ENCODE data around the gene MCC.

Gene MCC

GRCh38 chr5:113205323-113205722, 282.9 kb downstream of the MCC start:
- no peak overlapping the region for H3K4me3 ChIP-seq
- H3K4me2 ChIP-seq: no peak overlapping the region
- no peaks in the 10 kb centered on the region for H3K36me3 ChIP-seq
- TF ChIP-seq Cebpa-rat (IDR thresholded peaks at IDR 0.05): no peak
- H3K9ac ChIP-seq: no peak overlapping the region
- no peaks in the 10 kb centered on the region for H3K9me3 ChIP-seq
- H3K27me3 ChIP-seq: no peaks in the 10 kb centered on the region
- H3K4me1 ChIP-seq: no peaks in the 10 kb centered on the region
- H3K27ac ChIP-seq: no peak overlapping the region
- no peaks in the 10 kb centered on the region for H4K20me1 ChIP-seq

GRCh38 chr5:113204525-113205161, 283.6 kb downstream of the MCC start:
- Histone ChIP-seq H3K27me3 (no peaks in the 10 kb centered on the region), H3K4me3 (no peak overlapping the region), H3K4me2 (no peak overlapping the region), H3K4me1 (no peaks in the 10 kb centered on the region), H3K9me3 (no peaks in the 10 kb centered on the region), H3K9ac (no peak overlapping the region), H4K20me1 (no peaks in the 10 kb centered on the region), H3K36me3 (no peaks in the 10 kb centered on the region), H3K27ac (no peak overlapping the region)
- TF ChIP-seq Cebpa-rat (IDR thresholded peaks at IDR 0.05): no peak

- Histone ChIP-seq H3K27ac (no peak overlapping the region), H3K4me1 (no peaks in the 10 kb centered on the region)
Observed at GRCh38 chr5:113203916-113204315, 284.3 kb downstream of the MCC start.

GRCh38 chr5:113202746-113203716, 285.2 kb downstream of the MCC start:
- Histone ChIP-seq H3K9ac (no peak overlapping the region), H3K4me1 (no peaks in the 10 kb centered on the region), H3K27me3 (no peaks in the 10 kb centered on the region), H3K36me3 (no peaks in the 10 kb centered on the region), H3K27ac (no peak overlapping the region), H3K4me3 (no peak overlapping the region), H3K4me2 (no peak overlapping the region), H4K20me1 (no peaks in the 10 kb centered on the region), H3K9me3 (no peaks in the 10 kb centered on the region)
- TF ChIP-seq Cebpa-rat (IDR thresholded peaks at IDR 0.05): no peak

More at GRCh38 chr5:113203916-113204315, 284.3 kb downstream of the MCC start:
- no peak overlapping the region for H3K4me2 ChIP-seq
- no peak for TF ChIP-seq Cebpa-rat (IDR thresholded peaks at IDR 0.05)
- H3K9me3 ChIP-seq: no peaks in the 10 kb centered on the region
- H3K9ac ChIP-seq: no peak overlapping the region
- H3K27me3 ChIP-seq: no peaks in the 10 kb centered on the region
- no peaks in the 10 kb centered on the region for H4K20me1 ChIP-seq
- H3K4me3 ChIP-seq: no peak overlapping the region
- no peaks in the 10 kb centered on the region for H3K36me3 ChIP-seq

GRCh38 chr5:113202287-113202686, 286.0 kb downstream of the MCC start:
- Histone ChIP-seq H4K20me1 (no peaks in the 10 kb centered on the region), H3K27ac (no peak overlapping the region), H3K27me3 (no peaks in the 10 kb centered on the region), H3K36me3 (no peaks in the 10 kb centered on the region), H3K9me3 (no peaks in the 10 kb centered on the region), H3K4me3 (no peak overlapping the region), H3K4me1 (no peaks in the 10 kb centered on the region), H3K4me2 (no peak overlapping the region), H3K9ac (no peak overlapping the region)
- no peak for TF ChIP-seq Cebpa-rat (IDR thresholded peaks at IDR 0.05)

GRCh38 chr5:113201715-113202114, 286.5 kb downstream of the MCC start:
- no peaks in the 10 kb centered on the region for H3K27me3 ChIP-seq
- no peaks in the 10 kb centered on the region for H3K36me3 ChIP-seq
- no peak overlapping the region for H3K4me3 ChIP-seq
- no peaks in the 10 kb centered on the region for H3K4me1 ChIP-seq
- no peak overlapping the region for H3K4me2 ChIP-seq
- H3K27ac ChIP-seq: no peak overlapping the region
- no peak overlapping the region for H3K9ac ChIP-seq
- no peak for TF ChIP-seq Cebpa-rat (IDR thresholded peaks at IDR 0.05)
- H4K20me1 ChIP-seq: no peaks in the 10 kb centered on the region
- no peaks in the 10 kb centered on the region for H3K9me3 ChIP-seq

GRCh38 chr5:113199122-113199905, 288.9 kb downstream of the MCC start:
- no peak overlapping the region for H3K4me3 ChIP-seq
- H3K9ac ChIP-seq: no peak overlapping the region
- TF ChIP-seq Cebpa-rat (IDR thresholded peaks at IDR 0.05): no peak; the same call in 1 of the 2 replicates
- H4K20me1 ChIP-seq: no peaks in the 10 kb centered on the region
- H3K9me3 ChIP-seq: no peaks in the 10 kb centered on the region
- no peaks in the 10 kb centered on the region for H3K4me1 ChIP-seq
- H3K4me2 ChIP-seq: no peak overlapping the region
- no peaks in the 10 kb centered on the region for H3K27me3 ChIP-seq
- H3K36me3 ChIP-seq: no peaks in the 10 kb centered on the region
- no peak overlapping the region for H3K27ac ChIP-seq

GRCh38 chr5:113197456-113198200, 290.6 kb downstream of the MCC start:
- Histone ChIP-seq H3K36me3 (no peaks in the 10 kb centered on the region), H3K27me3 (no peaks in the 10 kb centered on the region), H4K20me1 (no peaks in the 10 kb centered on the region), H3K27ac (no peak overlapping the region), H3K4me1 (no peaks in the 10 kb centered on the region), H3K9ac (no peak overlapping the region), H3K4me2 (no peak overlapping the region), H3K9me3 (0 out of 2 replicates have a peak, but pooled peaks cover 5% of the 10 kb centered on the region), H3K4me3 (no peak overlapping the region)
- no peak for TF ChIP-seq Cebpa-rat (IDR thresholded peaks at IDR 0.05)

- Histone ChIP-seq H3K9me3 (0 out of 2 replicates have a peak, but pooled peaks cover 6% of the 10 kb centered on the region), H3K9ac (no peak overlapping the region), H3K36me3 (no peaks in the 10 kb centered on the region), H3K27ac (no peak overlapping the region), H3K4me1 (no peaks in the 10 kb centered on the region), H3K4me2 (no peak overlapping the region), H4K20me1 (no peaks in the 10 kb centered on the region), H3K27me3 (no peaks in the 10 kb centered on the region), H3K4me3 (no peak overlapping the region)
- no peak for TF ChIP-seq Cebpa-rat (IDR thresholded peaks at IDR 0.05)
Observed at GRCh38 chr5:113195771-113196170, 292.5 kb downstream of the MCC start.

Measured in BLaER1 (cell line).